ENCODE results near the gene RTP3. TPM values are rescaled to one million over a fixed set of nuclear protein-coding genes. Genes with fewer than 3 reads are reported as not detected.

Gene RTP3
- total and polyA plus RNA-seq, 2 donors (not counting 1 experiment from before 2014, with no cell fraction given) = not detected

GRCh38 chr3:46449755-46450552 is 47.8 kb upstream of the RTP3 start:
- no peaks in the 10 kb centered on the region for H3K9me3 ChIP-seq (ENCODE audit: control extremely low read depth in 1 of 3, control insufficient read depth in 2 of 3, insufficient read depth in 1 of 3, low read length in 2 of 3)
- Mint-ChIP-seq H3K27ac (no peak overlapping the region), H3K27me3 (peaks cover 16% of the 10 kb centered on the region), H3K4me3 (no peak overlapping the region), H3K4me1 (peaks cover 7% of the 10 kb centered on the region), H3K9me3 (ENCODE audit: insufficient read depth) (no peaks in the 10 kb centered on the region)
- intact Hi-C loops (cut with micrococcal nuclease) = no loop called here
- H3K4me1 ChIP-seq (ENCODE audit: control insufficient read depth in 2 of 2, insufficient read depth in 2 of 2, low read length in 2 of 2) = no peaks in the 10 kb centered on the region
- H2AFZ ChIP-seq (ENCODE audit: insufficient read depth, low read depth, low read length, poor library complexity, severe bottlenecking) = no peak overlapping the region
- no peaks in the 10 kb centered on the region for H3K79me2 ChIP-seq (ENCODE audit: control insufficient read depth, insufficient read depth, low read length)
- TF ChIP-seq CTCF (IDR thresholded peaks at IDR 0.05) (peak; percentile 60), EZH2 (IDR thresholded peaks at IDR 0.05; ENCODE audit: borderline replicate concordance, insufficient read depth, low read depth, low read length, poor library complexity, severe bottlenecking) (no peak)
- no peak overlapping the region for H3K9ac ChIP-seq (ENCODE audit: low read length)
- H3K4me3 ChIP-seq (ENCODE audit: control extremely low read depth in 1 of 5, extremely low read depth in 1 of 5, insufficient read depth in 1 of 5, low read depth in 2 of 5, low read length in 4 of 5) = no peak overlapping the region
- peaks cover 0 to 5% (median 0%) of the 10 kb centered on the region in 4 experiments for H3K27me3 ChIP-seq (replicated peaks in 1 of 4; ENCODE audit: control extremely low read depth in 1 of 4, control insufficient read depth in 3 of 4, insufficient read depth in 4 of 4, low read length in 3 of 4)
- no peak overlapping the region for H3K4me2 ChIP-seq (replicated peaks; ENCODE audit: low read depth, low read length, poor library complexity, severe bottlenecking)
- no peaks in the 10 kb centered on the region for H4K20me1 ChIP-seq (ENCODE audit: control insufficient read depth, insufficient read depth, low read length, poor library complexity, severe bottlenecking)
- DNase-seq = no peak
- ATAC-seq (ENCODE audit: low read depth) = no peak
- POLR2A ChIA-PET = no interaction called here
- WGBS (ENCODE audit: insufficient coverage) = 96% methylated on average over 10 of the region's 14 CpGs
- CTCF ChIA-PET = interaction anchor here (1.1 to 1.5 kb wide), 4 partner anchors 11 to 180 kb away, joined by 3 to 8 read pairs (median 4); no protein-coding TSS in a partner anchor
- no peak overlapping the region for H3K27ac ChIP-seq (ENCODE audit: low read length in 2 of 2)
- H3K36me3 ChIP-seq (replicated peaks in 1 of 2; ENCODE audit: control extremely low read depth in 1 of 2, control insufficient read depth in 1 of 2, extremely low read depth in 1 of 2, insufficient read depth in 2 of 2, low read length in 1 of 2) = no peaks in the 10 kb centered on the region

GRCh38 chr3:46453526-46454208 is 44.1 kb upstream of the RTP3 start:
- intact Hi-C loops (cut with micrococcal nuclease) = no loop called here
- no peak for TF ChIP-seq CTCF (IDR thresholded peaks at IDR 0.05)
- TF ChIP-seq EZH2 (IDR thresholded peaks at IDR 0.05; ENCODE audit: borderline replicate concordance, insufficient read depth, low read depth, low read length, poor library complexity, severe bottlenecking) = no peak
- Histone ChIP-seq H4K20me1 (ENCODE audit: control insufficient read depth, insufficient read depth, low read length, poor library complexity, severe bottlenecking) (no peaks in the 10 kb centered on the region), H3K4me1 (ENCODE audit: control insufficient read depth in 2 of 2, insufficient read depth in 2 of 2, low read length in 2 of 2) (no peaks in the 10 kb centered on the region), H3K27ac (ENCODE audit: low read length in 2 of 2) (no peak overlapping the region), H2AFZ (ENCODE audit: insufficient read depth, low read depth, low read length, poor library complexity, severe bottlenecking) (no peak overlapping the region), H3K9me3 (ENCODE audit: control extremely low read depth in 1 of 3, control insufficient read depth in 2 of 3, insufficient read depth in 1 of 3, low read length in 2 of 3) (peaks cover 0 to 6% (median 0%) of the 10 kb centered on the region in 3 donors), H3K4me3 (ENCODE audit: control extremely low read depth in 1 of 5, extremely low read depth in 1 of 5, insufficient read depth in 1 of 5, low read depth in 2 of 5, low read length in 4 of 5) (no peak overlapping the region), H3K36me3 (replicated peaks in 1 of 2; ENCODE audit: control extremely low read depth in 1 of 2, control insufficient read depth in 1 of 2, extremely low read depth in 1 of 2, insufficient read depth in 2 of 2, low read length in 1 of 2) (no peaks in the 10 kb centered on the region), H3K4me2 (replicated peaks; ENCODE audit: low read depth, low read length, poor library complexity, severe bottlenecking) (no peak overlapping the region), H3K79me2 (ENCODE audit: control insufficient read depth, insufficient read depth, low read length) (no peaks in the 10 kb centered on the region), H3K9ac (ENCODE audit: low read length) (no peak overlapping the region), H3K27me3 (replicated peaks in 1 of 4; ENCODE audit: control extremely low read depth in 1 of 4, control insufficient read depth in 3 of 4, insufficient read depth in 4 of 4, low read length in 3 of 4) (peaks cover 0 to 5% (median 0%) of the 10 kb centered on the region in 4 experiments)
- ChIA-PET CTCF (no interaction called here), POLR2A (no interaction called here)
- 40% methylated on average over 1 of the region's 7 CpGs for WGBS (ENCODE audit: insufficient coverage)
- DNase-seq (no peak), ATAC-seq (ENCODE audit: low read depth) (peak; percentile 31)
- no peak overlapping the region for H3K27ac Mint-ChIP-seq
- H3K4me3 Mint-ChIP-seq = no peak overlapping the region
- H3K4me1 Mint-ChIP-seq = peaks cover 3% of the 10 kb centered on the region
- H3K9me3 Mint-ChIP-seq (ENCODE audit: insufficient read depth) = no peaks in the 10 kb centered on the region
- H3K27me3 Mint-ChIP-seq = peaks cover 18% of the 10 kb centered on the region

Data from B cell (primary cell).